Measurements from ENCODE around the gene INTS2. TPM values are rescaled to one million over a fixed set of nuclear protein-coding genes. Genes with fewer than 3 reads are reported as not detected.

The INTS2 gene
- total RNA-seq, 1 experiment from 2014 or later: 9.4 TPM

GRCh38 chr17:61884864-61885263 lies 42.9 kb downstream of the INTS2 start:
- Mint-ChIP-seq H3K27ac (ENCODE audit: unreplicated experiment) (no peak overlapping the region), H3K4me1 (ENCODE audit: low read depth, unreplicated experiment) (no peaks in the 10 kb centered on the region), H3K4me3 (ENCODE audit: low read depth, unreplicated experiment) (no peak overlapping the region), H3K36me3 (ENCODE audit: insufficient read depth, unreplicated experiment) (peaks cover 6% of the 10 kb centered on the region), H3K27me3 (ENCODE audit: unreplicated experiment) (no peaks in the 10 kb centered on the region), H3K9me3 (ENCODE audit: low read depth, unreplicated experiment) (no peaks in the 10 kb centered on the region)
- intact Hi-C loops (cut with micrococcal nuclease; ENCODE audit: unreplicated experiment): no loop called here
- BruUV-seq (replicated peaks): no TSS peak
- no peak for DNase-seq
- no peak for TF ChIP-seq CTCF (IDR thresholded peaks at IDR 0.05; ENCODE audit: unreplicated experiment)
- CTCF ChIA-PET: interaction anchor here (0.7 kb wide), 1 partner anchor 277 kb away, joined by 3 read pairs; no protein-coding TSS in a partner anchor

GRCh38 chr17:61880589-61881102 lies 47.1 kb downstream of the INTS2 start:
- no peak for TF ChIP-seq CTCF (IDR thresholded peaks at IDR 0.05; ENCODE audit: unreplicated experiment)
- CTCF ChIA-PET: interaction anchor here (0.6 kb wide), 1 partner anchor 229 kb away, joined by 3 read pairs; no protein-coding TSS in a partner anchor
- H3K27ac Mint-ChIP-seq (ENCODE audit: unreplicated experiment): no peak overlapping the region
- no peaks in the 10 kb centered on the region for H3K27me3 Mint-ChIP-seq (ENCODE audit: unreplicated experiment)
- DNase-seq: no peak
- BruUV-seq (replicated peaks): no TSS peak
- no peak overlapping the region for H3K4me3 Mint-ChIP-seq (ENCODE audit: low read depth, unreplicated experiment)
- H3K36me3 Mint-ChIP-seq (ENCODE audit: insufficient read depth, unreplicated experiment): peaks cover 7% of the 10 kb centered on the region
- intact Hi-C loops (cut with micrococcal nuclease; ENCODE audit: unreplicated experiment): no loop called here
- H3K4me1 Mint-ChIP-seq (ENCODE audit: low read depth, unreplicated experiment): no peaks in the 10 kb centered on the region
- no peaks in the 10 kb centered on the region for H3K9me3 Mint-ChIP-seq (ENCODE audit: low read depth, unreplicated experiment)

- DNase-seq: no peak
- Mint-ChIP-seq H3K27ac (ENCODE audit: unreplicated experiment) (no peak overlapping the region), H3K4me1 (ENCODE audit: low read depth, unreplicated experiment) (no peaks in the 10 kb centered on the region), H3K4me3 (ENCODE audit: low read depth, unreplicated experiment) (no peak overlapping the region), H3K36me3 (ENCODE audit: insufficient read depth, unreplicated experiment) (peaks cover 7% of the 10 kb centered on the region), H3K27me3 (ENCODE audit: unreplicated experiment) (no peaks in the 10 kb centered on the region), H3K9me3 (ENCODE audit: low read depth, unreplicated experiment) (no peaks in the 10 kb centered on the region)
- no peak for TF ChIP-seq CTCF (IDR thresholded peaks at IDR 0.05; ENCODE audit: unreplicated experiment)
- intact Hi-C loops (cut with micrococcal nuclease; ENCODE audit: unreplicated experiment): loop anchor here (10.0 kb wide), 1 partner anchor 186 kb away; the partner anchor contains the start of gene MED13
- BruUV-seq (replicated peaks): no TSS peak
- CTCF ChIA-PET: interaction anchor here (0.6 kb wide), 2 partner anchors 56 to 268 kb away, joined by 3 read pairs; no protein-coding TSS in a partner anchor
Measured at GRCh38 chr17:61878984-61879612, 48.7 kb downstream of the INTS2 start.

- H3K9me3 Mint-ChIP-seq (ENCODE audit: low read depth, unreplicated experiment): no peaks in the 10 kb centered on the region
- intact Hi-C loops (cut with micrococcal nuclease; ENCODE audit: unreplicated experiment): loop anchor here (10.0 kb wide), 1 partner anchor 186 kb away; the partner anchor contains the start of gene MED13
- no peak overlapping the region for H3K27ac Mint-ChIP-seq (ENCODE audit: unreplicated experiment)
- TF ChIP-seq CTCF (IDR thresholded peaks at IDR 0.05; ENCODE audit: unreplicated experiment): no peak
- CTCF ChIA-PET: interaction anchor here (0.6 kb wide), 1 partner anchor 267 kb away, joined by 3 read pairs; no protein-coding TSS in a partner anchor
- no peak for DNase-seq
- BruUV-seq (replicated peaks): no TSS peak
- no peaks in the 10 kb centered on the region for H3K27me3 Mint-ChIP-seq (ENCODE audit: unreplicated experiment)
- peaks cover 7% of the 10 kb centered on the region for H3K36me3 Mint-ChIP-seq (ENCODE audit: insufficient read depth, unreplicated experiment)
- H3K4me1 Mint-ChIP-seq (ENCODE audit: low read depth, unreplicated experiment): no peaks in the 10 kb centered on the region
- no peak overlapping the region for H3K4me3 Mint-ChIP-seq (ENCODE audit: low read depth, unreplicated experiment)
Measured at GRCh38 chr17:61878520-61878919, 49.3 kb downstream of the INTS2 start.

Measured in Calu3 (cell line).